HG03558 (cell line): ENCODE results near the gene FSD1L.

Source experiments
- ATAC-seq: cut with Tn5 transposase; IDR thresholded peaks from one replicate; pipeline ENCODE4 v1.9.1; 2021; ENCODE audit warnings: moderate number of reproducible peaks; ENCODE audit not compliant: unreplicated experiment; ENCODE audit errors: extremely low read depth

FSD1L gene

GRCh38 chr9:105447814-105448812, at the start of gene FSD1L:
Gene FSD1L, plus strand, starts transcription at chr9:105448034. Its CDS starts 187 bp downstream, at chr9:105448221.
- peak; percentile 86 for ATAC-seq

GRCh38 chr9:105399117-105399516, 48.7 kb upstream of the FSD1L start:
- ATAC-seq: no peak

GRCh38 chr9:105401651-105402050, 46.2 kb upstream of the FSD1L start:
- no peak for ATAC-seq

- no peak for ATAC-seq
These were observed 44.1 kb upstream of the FSD1L start for GRCh38 chr9:105403552-105404248.

- peak; percentile 96 for ATAC-seq
These were observed 42.2 kb upstream of the FSD1L start for GRCh38 chr9:105405514-105406131.

- ATAC-seq: no peak
These were observed 41.5 kb upstream of the FSD1L start for GRCh38 chr9:105406369-105406768.

GRCh38 chr9:105413525-105413924, 34.3 kb upstream of the FSD1L start:
- no peak for ATAC-seq

GRCh38 chr9:105414947-105415661, 32.7 kb upstream of the FSD1L start:
- peak; percentile 42 for ATAC-seq

- no peak for ATAC-seq
These were observed 32.2 kb upstream of the FSD1L start for GRCh38 chr9:105415662-105415980.

- no peak for ATAC-seq
These were observed 31.0 kb upstream of the FSD1L start for GRCh38 chr9:105416840-105417239.

- ATAC-seq: no peak
These were observed 29.0 kb upstream of the FSD1L start for GRCh38 chr9:105418588-105419500.

GRCh38 chr9:105419816-105420597, 27.8 kb upstream of the FSD1L start:
- no peak for ATAC-seq

- ATAC-seq: no peak
These were observed 26.7 kb upstream of the FSD1L start for GRCh38 chr9:105421154-105421553.

GRCh38 chr9:105421864-105422263, 26.0 kb upstream of the FSD1L start:
- ATAC-seq: no peak

GRCh38 chr9:105425816-105426433, 21.9 kb upstream of the FSD1L start:
- no peak for ATAC-seq

- no peak for ATAC-seq
These were observed 21.2 kb upstream of the FSD1L start for GRCh38 chr9:105426657-105427056.

GRCh38 chr9:105431424-105432246, 16.2 kb upstream of the FSD1L start:
- no peak for ATAC-seq
